Keratinocyte (primary cell): ENCODE measurements around the gene IRF2BP1. TPM values are rescaled to one million over a fixed set of nuclear protein-coding genes. Genes with fewer than 3 reads are reported as not detected.

ENCODE experiments used
- DNase-seq: peaks from one replicate; pipeline ENCODE4 v3.0.0-alpha.2; 2011; ENCODE audit warnings: low read depth, missing footprints, low spot score
- FAIRE-seq: peaks from 2 replicates; lab custom pipeline; 2011; peaks lifted over from hg19 to GRCh38; lab: Jason Lieb, UNC
- H2AFZ ChIP-seq: 2 replicates; pipeline ENCODE4 v1.6.0; 2012; ENCODE audit warnings: low read length, control low read depth, inconsistent platforms; ENCODE audit not compliant: control insufficient read depth
- H3K27ac ChIP-seq: 2 replicates; pipeline ENCODE4 v1.5.1; 2011; ENCODE audit warnings: low read length; ENCODE audit not compliant: control insufficient read depth, insufficient read depth
- H3K27me3 ChIP-seq: 3 replicates; pipeline ENCODE4 v1.6.0; 2011; ENCODE audit warnings: low read length; ENCODE audit not compliant: control insufficient read depth, insufficient read depth; ENCODE audit errors: extremely low read depth
- H3K36me3 ChIP-seq, 2 experiments: 2 replicates in 1 of 2; 3 replicates in 1 of 2; pipeline ENCODE4 v1.5.1; 2011; ENCODE audit warnings: low read length in 2 of 2, mild to moderate bottlenecking in 1 of 2; ENCODE audit not compliant: control insufficient read depth in 2 of 2, insufficient read depth in 2 of 2; ENCODE audit errors: extremely low read depth in 1 of 2
- H3K4me1 ChIP-seq: 3 replicates; pipeline ENCODE4 v1.5.1; 2011; ENCODE audit warnings: low read length; ENCODE audit not compliant: control insufficient read depth, insufficient read depth; ENCODE audit errors: extremely low read depth
- H3K4me2 ChIP-seq: 3 replicates; pipeline ENCODE4 v1.6.0; 2011; ENCODE audit warnings: low read depth, low read length; ENCODE audit not compliant: control insufficient read depth, insufficient read depth; ENCODE audit errors: extremely low read depth
- H3K4me3 ChIP-seq, 3 experiments: fragments of 200-600 bp in 1 of 3; sonication (generic) in 1 of 3; 2 replicates in 2 of 3; 3 replicates in 1 of 3; pipeline ENCODE4 v1.5.1; 2011 to 2016; ENCODE audit warnings: low read length in 3 of 3, mild to moderate bottlenecking in 3 of 3, control low read depth in 2 of 3, inconsistent platforms in 1 of 3, low read depth in 1 of 3, mixed read lengths in 1 of 3, mixed run types in 1 of 3, moderate library complexity in 1 of 3; ENCODE audit not compliant: control insufficient read depth in 2 of 3, insufficient read depth in 2 of 3; ENCODE audit errors: extremely low read depth in 1 of 3
- H3K79me2 ChIP-seq: 2 replicates; pipeline ENCODE4 v1.6.0; 2012; ENCODE audit warnings: low read length; ENCODE audit not compliant: control insufficient read depth, insufficient read depth
- H3K9ac ChIP-seq: 3 replicates; pipeline ENCODE4 v1.6.0; 2011; ENCODE audit warnings: low read length; ENCODE audit not compliant: control insufficient read depth, insufficient read depth; ENCODE audit errors: extremely low read depth
- H3K9me1 ChIP-seq: 3 replicates; pipeline ENCODE4 v1.6.0; 2011; ENCODE audit warnings: low read length; ENCODE audit not compliant: control insufficient read depth, insufficient read depth; ENCODE audit errors: extremely low read depth
- H3K9me3 ChIP-seq: 2 replicates; pipeline ENCODE4 v1.5.1; 2012; ENCODE audit warnings: low read depth, low read length; ENCODE audit not compliant: control insufficient read depth
- H4K20me1 ChIP-seq: 3 replicates; pipeline ENCODE4 v1.6.0; 2011; ENCODE audit warnings: low read length; ENCODE audit not compliant: control insufficient read depth, insufficient read depth; ENCODE audit errors: extremely low read depth
- CTCF ChIP-seq, 3 experiments: IDR thresholded peaks in 1 of 3; conservative IDR thresholded peaks in 1 of 3; optimal IDR thresholded peaks in 1 of 3; 2 replicates in 2 of 3; 3 replicates in 1 of 3; pipeline versions ENCODE3 to v1.5.1; 2011; ENCODE audit warnings: low read length in 3 of 3, mild to moderate bottlenecking in 3 of 3, moderate library complexity in 2 of 3, control low read depth in 1 of 3, inconsistent platforms in 1 of 3; ENCODE audit not compliant: insufficient read depth in 2 of 3; ENCODE audit errors: extremely low read depth in 1 of 3
- EZH2 ChIP-seq: IDR thresholded peaks from one replicate; pipeline ENCODE4 v1.6.1; 2012; ENCODE audit warnings: inconsistent platforms, mild to moderate bottlenecking, low read length, moderate library complexity
- dilution Hi-C: fragments of 300-500 bp; cut with MboI; formaldehyde crosslinking; loops from one replicate; pipeline ENCODE4 v1.7.0; 2020; ENCODE audit warnings: low sequenced_read_pairs; ENCODE audit not compliant: extremely low pct_ligation_motif_present
- polyA plus RNA-seq, 5 experiments: library from polyadenylated mRNA; depleted of rRNA in 3 of 5; stranded (reverse) in 3 of 5; stranded (forward) in 1 of 5; unstranded in 1 of 5; fragments of >200 nt; gene quantifications; 1 replicate in 1 of 5; 2 replicates in 3 of 5; 3 replicates in 1 of 5; pipeline versions ENCODE4 v1.2.1 to v1.2.3, GENCODE V29; 2011 to 2012; ENCODE audit warnings: missing spikeins in 2 of 5, low read depth in 1 of 5, low replicate concordance in 1 of 5

Gene IRF2BP1
- polyA plus RNA-seq, 1 donor (not counting 4 experiments of a cell fraction or from before 2014, with no cell fraction given), result 1.7 TPM

- DNase-seq (no peak), FAIRE-seq (no peak)
- dilution Hi-C loops, result no loop called here
- Histone ChIP-seq H2AFZ (no peak overlapping the region), H3K27me3 (peaks cover 6% of the 10 kb centered on the region), H3K9me1 (no peaks in the 10 kb centered on the region), H3K9ac (no peak overlapping the region), H3K4me3 (no peak overlapping the region), H3K9me3 (no peaks in the 10 kb centered on the region), H3K27ac (no peak overlapping the region), H3K4me2 (no peak overlapping the region), H3K4me1 (no peaks in the 10 kb centered on the region), H3K79me2 (no peaks in the 10 kb centered on the region), H3K36me3 (no peaks in the 10 kb centered on the region), H4K20me1 (no peaks in the 10 kb centered on the region)
- TF ChIP-seq EZH2, result no peak
- no peak for TF ChIP-seq CTCF (optimal IDR thresholded peaks at IDR 0.05 in 1 of 3, IDR thresholded peaks at IDR 0.05 in 1 of 3, conservative IDR thresholded peaks at IDR 0.05 in 1 of 3; ENCODE audit: extremely low read depth in 1 of 3, insufficient read depth in 2 of 3, low read length in 3 of 3)
Observed at GRCh38 chr19:45911291-45911690, 25.4 kb upstream of the IRF2BP1 start.

- peaks cover 6% of the 10 kb centered on the region for H3K27me3 ChIP-seq
- no peaks in the 10 kb centered on the region for H3K9me1 ChIP-seq
- H3K4me1 ChIP-seq, result no peaks in the 10 kb centered on the region
- no peak overlapping the region for H2AFZ ChIP-seq
- FAIRE-seq (no peak), DNase-seq (no peak)
- dilution Hi-C loops, result no loop called here
- no peak overlapping the region for H3K4me2 ChIP-seq
- no peak overlapping the region for H3K27ac ChIP-seq
- no peaks in the 10 kb centered on the region for H3K79me2 ChIP-seq
- H3K36me3 ChIP-seq, result no peaks in the 10 kb centered on the region
- no peaks in the 10 kb centered on the region for H4K20me1 ChIP-seq
- no peaks in the 10 kb centered on the region for H3K9me3 ChIP-seq
- no peak overlapping the region for H3K4me3 ChIP-seq
- no peak overlapping the region for H3K9ac ChIP-seq
- no peak for TF ChIP-seq EZH2
- peak in 1 of 3 experiments; percentile 57 for TF ChIP-seq CTCF (optimal IDR thresholded peaks at IDR 0.05 in 1 of 3, IDR thresholded peaks at IDR 0.05 in 1 of 3, conservative IDR thresholded peaks at IDR 0.05 in 1 of 3; ENCODE audit: extremely low read depth in 1 of 3, insufficient read depth in 2 of 3, low read length in 3 of 3)
Observed at GRCh38 chr19:45908956-45909355, 23.0 kb upstream of the IRF2BP1 start.
